K562 (cell line): ENCODE data around the gene TSHZ1. TPM values are rescaled to one million over a fixed set of nuclear protein-coding genes. Genes with fewer than 3 reads are reported as not detected.

Experiments
- ATAC-seq: fragments of 200-7000 bp; cut with Tn5 transposase; 3 replicates; pipeline ENCODE4 v1.9.1; 2020; ENCODE audit warnings: moderate library complexity
- BruUV-seq: library from RNA; stranded (reverse); fragments of 400-500 nt; replicated peaks from 2 replicates; lab custom pipeline; 2021; lab: Mats Ljungman, UMichigan
- CTCF ChIA-PET: fragments of 300-600 bp; formaldehyde crosslinking; extraction: SDS; loops from one replicate; lab custom pipeline; 2021; ENCODE audit warnings: low intra/inter-chr PET ratio; lab: Yijun Ruan, JAX
- POLR2A ChIA-PET: fragments of 300-600, 350-650 bp; sonication (Branson Sonifier 250); formaldehyde crosslinking; extraction: SDS; loops from one replicate; lab custom pipeline; 2021; ENCODE audit warnings: antibody characterized with exemption, inconsistent platforms; lab: Yijun Ruan, JAX
- DNase-seq, 4 experiments: peaks; one replicate each; pipeline versions ENCODE4 v3.0.0 to v3.0.0-alpha.2; 2011 to 2018; ENCODE audit warnings: low spot score in 3 of 4, mixed read lengths in 3 of 4; ENCODE audit errors: extremely low read depth in 1 of 4
- FAIRE-seq: peaks from 2 replicates; lab custom pipeline; 2011; peaks lifted over from hg19 to GRCh38; lab: Jason Lieb, UNC
- H2AFZ ChIP-seq: 2 replicates; pipeline ENCODE4 v1.6.0; 2011; ENCODE audit warnings: low read depth, low read length, control low read depth, inconsistent platforms
- H3K27ac ChIP-seq: fragments of 200-600 bp; 3 replicates; pipeline ENCODE4 v1.8.0; 2011; ENCODE audit warnings: low read depth, mild to moderate bottlenecking, control low read depth, inconsistent platforms, low read length, moderate library complexity, mixed read lengths; ENCODE audit errors: extremely low read depth
- H3K27me3 ChIP-seq, 2 experiments: fragments of 300-600 bp in 1 of 2; 2 replicates in 1 of 2; 3 replicates in 1 of 2; pipeline versions ENCODE4 v1.6.0 to v1.8.0; 2011; ENCODE audit warnings: inconsistent platforms in 2 of 2, low read length in 2 of 2, mild to moderate bottlenecking in 1 of 2, mixed read lengths in 1 of 2, moderate library complexity in 1 of 2; ENCODE audit not compliant: control insufficient read depth in 2 of 2, insufficient read depth in 2 of 2
- H3K36me3 ChIP-seq: fragments of 300-600 bp; 3 replicates; pipeline ENCODE4 v1.8.0; 2011; ENCODE audit warnings: mild to moderate bottlenecking, low read length, inconsistent platforms; ENCODE audit not compliant: control insufficient read depth, insufficient read depth
- H3K4me1 ChIP-seq, 2 experiments: fragments of 200-600 bp in 1 of 2; replicated peaks in 1 of 2; 2 replicates in 1 of 2; 3 replicates in 1 of 2; pipeline versions ENCODE4 v1.5.1 to v1.8.0; 2011; ENCODE audit warnings: inconsistent platforms in 2 of 2, low read length in 2 of 2, mild to moderate bottlenecking in 1 of 2, mixed read lengths in 1 of 2, moderate library complexity in 1 of 2; ENCODE audit not compliant: control insufficient read depth in 2 of 2, insufficient read depth in 2 of 2
- H3K4me2 ChIP-seq: 2 replicates; pipeline ENCODE4 v1.6.1; 2011; ENCODE audit warnings: low read length, control low read depth, inconsistent platforms, mixed read lengths; ENCODE audit not compliant: insufficient read depth
- H3K4me3 ChIP-seq: fragments of 200-600 bp; sonication (generic), shearing (Covaris generic); 2 replicates; pipeline ENCODE4 v1.5.1; 2016; ENCODE audit warnings: control low read depth, inconsistent platforms
- H3K79me2 ChIP-seq: fragments of 200-600 bp; 3 replicates; pipeline ENCODE4 v1.8.0; 2011; ENCODE audit warnings: low read length, inconsistent platforms; ENCODE audit not compliant: control insufficient read depth, insufficient read depth
- H3K9ac ChIP-seq, 2 experiments: 2 replicates each; pipeline versions ENCODE4 v1.6.0 to v1.6.1; 2011; ENCODE audit warnings: low read depth in 2 of 2, low read length in 2 of 2, control low read depth in 1 of 2, inconsistent platforms in 1 of 2, mild to moderate bottlenecking in 1 of 2, mixed read lengths in 1 of 2; ENCODE audit not compliant: insufficient read depth in 1 of 2
- H3K9me1 ChIP-seq: one replicate; pipeline ENCODE4 v1.6.0; 2011; ENCODE audit warnings: inconsistent platforms, mild to moderate bottlenecking, low read length, moderate library complexity; ENCODE audit not compliant: control insufficient read depth, insufficient read depth
- H3K9me3 ChIP-seq: replicated peaks from 2 replicates; pipeline ENCODE4 v1.5.1; 2011; ENCODE audit warnings: low read depth, low read length, inconsistent platforms; ENCODE audit not compliant: control insufficient read depth, insufficient read depth
- H4K20me1 ChIP-seq: replicated peaks from 2 replicates; pipeline ENCODE4 v1.6.1; 2011; ENCODE audit warnings: low read length, inconsistent platforms, mixed read lengths; ENCODE audit not compliant: control insufficient read depth, insufficient read depth
- EWSR1 ChIP-seq: fragments of 450-650 bp; IDR thresholded peaks from 2 replicates; pipeline ENCODE4 v1.6.1; 2018; ENCODE audit warnings: borderline replicate concordance, mild to moderate bottlenecking, low read depth, moderate library complexity; ENCODE audit not compliant: partially characterized antibody
- TCF3 ChIP-seq: sonication (generic); formaldehyde crosslinking; IDR thresholded peaks from 2 replicates; pipeline ENCODE4 v1.4.0; 2020; ENCODE audit warnings: mild to moderate bottlenecking, missing genetic modification reagents
- ZBTB1 ChIP-seq: sonication (generic); formaldehyde crosslinking; IDR thresholded peaks from 2 replicates; pipeline ENCODE4 v1.8.1; 2023; ENCODE audit warnings: missing genetic modification reagents, low read depth, mild to moderate bottlenecking, borderline replicate concordance
- ZC3H11A ChIP-seq: IDR thresholded peaks from 2 replicates; pipeline ENCODE4 v1.6.1; 2012; ENCODE audit warnings: low read depth, low read length, improper control_type of control experiment
- WGBS: fragments of 100-300 bp; shearing (Covaris generic); methylation state at CpG from one replicate; pipeline ENCODE4 v1.1.6; 2016; ENCODE audit warnings: low coverage, mixed read lengths; ENCODE audit not compliant: insufficient coverage; ENCODE audit errors: missing lambda C conversion rate; 5-methylcytosine and 5-hydroxymethylcytosine counted together
- in situ Hi-C: fragments of 300-500 bp; cut with MboI; formaldehyde crosslinking; loops from 4 replicates; pipeline ENCODE4 v1.15.0; 2018; ENCODE audit warnings: inconsistent platforms, mixed read lengths
- intact Hi-C: fragments of 100-400 bp; cut with micrococcal nuclease; formaldehyde crosslinking; loops from 2 replicates; pipeline ENCODE4 v1.14.2; 2022
- polyA plus RNA-seq, 8 experiments: library from polyadenylated mRNA; depleted of rRNA in 4 of 8; stranded (reverse) in 5 of 8; unstranded in 3 of 8; fragments of >200 nt; fragmentation: Nextera tagmentation in 2 of 8; fragmentation: Illumina TruSeq in 1 of 8; extraction: Ambion mirVana in 2 of 8; extraction: Trizol in 1 of 8; gene quantifications; 2 replicates each; pipeline versions ENCODE4 v1.2.1 to v1.2.3, GENCODE V29; 2011 to 2014; ENCODE audit warnings: inconsistent platforms in 1 of 8, missing spikeins in 1 of 8
- total RNA-seq, 7 experiments: library from RNA; depleted of rRNA in 6 of 7; stranded (reverse); fragments of >200 nt in 6 of 7; fragmentation: Illumina TruSeq in 2 of 7; extraction: Trizol in 2 of 7; gene quantifications; 2 replicates each; pipeline versions ENCODE4 v1.2.1 to v1.2.3, GENCODE V29; 2011 to 2021; ENCODE audit warnings: low replicate concordance in 1 of 7
- TF ChIP-seq, protein P1 (sequence below): fragments of 250-450 bp; sonication (Bioruptor Pico); IDR thresholded peaks from 2 replicates; pipeline ENCODE4 v1.8.0; 2021; ENCODE audit warnings: mild to moderate bottlenecking, moderate library complexity
- TF ChIP-seq, protein P2 (sequence below), 3 experiments: fragments of 200-800 bp in 1 of 3; sonication (Bioruptor generic) in 1 of 3; sonication (generic) in 1 of 3; formaldehyde crosslinking in 1 of 3; IDR thresholded peaks; 2 replicates each; pipeline versions ENCODE4 v1.6.1 to v1.8.0; 2016 to 2022; ENCODE audit warnings: mild to moderate bottlenecking in 2 of 3, missing compliant biosample characterization in 2 of 3, missing genetic modification characterization in 2 of 3, missing genetic modification reagents in 1 of 3
- TF ChIP-seq, protein P3 (sequence below): fragments of 200-800 bp; sonication (Bioruptor generic); IDR thresholded peaks from 2 replicates; pipeline ENCODE4 v1.6.1; 2016; ENCODE audit warnings: missing genetic modification characterization, missing compliant biosample characterization
- TF ChIP-seq, protein P4 (sequence below): fragments of 450-650 bp; formaldehyde crosslinking; IDR thresholded peaks from 2 replicates; pipeline ENCODE4 v1.4.0; 2022; ENCODE audit warnings: mild to moderate bottlenecking, moderate library complexity
- TF ChIP-seq, protein P5 (sequence below): fragments of 450-650 bp; IDR thresholded peaks from 2 replicates; pipeline ENCODE4 v1.7.0; 2016; ENCODE audit warnings: borderline replicate concordance

The TSHZ1 gene
- total and polyA plus RNA-seq, 9 of the 15 experiments (the other 6 are each of a cell fraction or from before 2014, with no cell fraction given): 1.1 to 7.2 (median 2.7) TPM

DNA sequence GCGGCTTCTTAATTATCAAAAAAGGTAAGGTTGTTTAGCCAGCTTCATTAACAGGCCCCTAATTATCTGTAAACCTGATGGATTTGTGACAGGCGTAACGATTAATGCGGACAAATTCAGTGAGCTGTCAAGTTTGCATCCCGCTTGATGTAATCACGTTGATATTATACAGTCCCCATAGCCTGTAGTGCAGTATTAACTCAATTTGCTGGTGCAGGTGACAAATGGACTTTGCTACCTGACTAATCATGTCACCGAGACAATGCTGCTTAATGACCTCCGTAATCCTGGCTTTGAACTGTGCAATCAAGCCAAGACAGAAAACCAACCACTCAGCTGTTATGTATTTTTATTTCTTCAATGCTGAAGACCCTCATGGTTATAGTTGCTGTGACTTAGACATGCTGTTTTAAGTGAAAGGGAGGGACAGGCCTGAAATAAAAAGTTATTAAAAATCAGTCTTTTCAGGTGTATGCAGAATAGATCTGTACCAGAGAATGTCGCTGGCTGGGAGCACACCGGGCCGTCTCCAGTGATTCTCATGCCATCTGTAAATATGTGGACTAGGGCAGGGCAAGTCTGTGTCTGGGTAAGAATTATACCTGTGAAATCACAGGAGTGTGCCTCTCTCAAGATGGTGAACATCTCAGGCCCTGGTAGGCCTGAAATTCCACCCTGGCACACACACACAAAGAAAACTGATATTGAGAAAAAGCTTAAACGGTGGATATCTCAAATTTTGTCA lies 4.3 kb downstream of the TSHZ1 start:
- Histone ChIP-seq H3K9me1 (no peaks in the 10 kb centered on the region), H4K20me1 (no peaks in the 10 kb centered on the region), H3K4me1 (peaks cover 15 to 17% of the 10 kb centered on the region in 2 experiments; a peak in 4 of 5 replicates), H3K36me3 (no peaks in the 10 kb centered on the region), H3K4me3 (no peak overlapping the region), H3K79me2 (peaks cover 14% of the 10 kb centered on the region; the same call in 2 of the 3 replicates), H2AFZ (no peak overlapping the region), H3K27ac (no peak overlapping the region), H3K4me2 (no peak overlapping the region), H3K27me3 (no peaks in the 10 kb centered on the region), H3K9ac (no peak overlapping the region), H3K9me3 (no peaks in the 10 kb centered on the region)
- no TSS peak for BruUV-seq
- DNase-seq (no peak), FAIRE-seq (no peak), ATAC-seq (no peak)
- in situ Hi-C loops (no loop called here), intact Hi-C loops (no loop called here)
- ChIA-PET CTCF (no interaction called here), POLR2A (no interaction called here)
- 83% methylated on average over 12 of the region's 12 CpGs for WGBS
- TF ChIP-seq, protein P1, sequence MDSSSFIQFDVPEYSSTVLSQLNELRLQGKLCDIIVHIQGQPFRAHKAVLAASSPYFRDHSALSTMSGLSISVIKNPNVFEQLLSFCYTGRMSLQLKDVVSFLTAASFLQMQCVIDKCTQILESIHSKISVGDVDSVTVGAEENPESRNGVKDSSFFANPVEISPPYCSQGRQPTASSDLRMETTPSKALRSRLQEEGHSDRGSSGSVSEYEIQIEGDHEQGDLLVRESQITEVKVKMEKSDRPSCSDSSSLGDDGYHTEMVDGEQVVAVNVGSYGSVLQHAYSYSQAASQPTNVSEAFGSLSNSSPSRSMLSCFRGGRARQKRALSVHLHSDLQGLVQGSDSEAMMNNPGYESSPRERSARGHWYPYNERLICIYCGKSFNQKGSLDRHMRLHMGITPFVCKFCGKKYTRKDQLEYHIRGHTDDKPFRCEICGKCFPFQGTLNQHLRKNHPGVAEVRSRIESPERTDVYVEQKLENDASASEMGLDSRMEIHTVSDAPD (CRISPR knock-in tag): no peak
- TF ChIP-seq, protein P2, sequence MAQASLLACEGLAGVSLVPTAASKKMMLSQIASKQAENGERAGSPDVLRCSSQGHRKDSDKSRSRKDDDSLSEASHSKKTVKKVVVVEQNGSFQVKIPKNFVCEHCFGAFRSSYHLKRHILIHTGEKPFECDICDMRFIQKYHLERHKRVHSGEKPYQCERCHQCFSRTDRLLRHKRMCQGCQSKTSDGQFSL (CRISPR knock-in tag; IDR thresholded peaks at IDR 0.05): no peak
- TF ChIP-seq, protein P2 (tag; IDR thresholded peaks at IDR 0.05): no peak
- TF ChIP-seq, protein P3, sequence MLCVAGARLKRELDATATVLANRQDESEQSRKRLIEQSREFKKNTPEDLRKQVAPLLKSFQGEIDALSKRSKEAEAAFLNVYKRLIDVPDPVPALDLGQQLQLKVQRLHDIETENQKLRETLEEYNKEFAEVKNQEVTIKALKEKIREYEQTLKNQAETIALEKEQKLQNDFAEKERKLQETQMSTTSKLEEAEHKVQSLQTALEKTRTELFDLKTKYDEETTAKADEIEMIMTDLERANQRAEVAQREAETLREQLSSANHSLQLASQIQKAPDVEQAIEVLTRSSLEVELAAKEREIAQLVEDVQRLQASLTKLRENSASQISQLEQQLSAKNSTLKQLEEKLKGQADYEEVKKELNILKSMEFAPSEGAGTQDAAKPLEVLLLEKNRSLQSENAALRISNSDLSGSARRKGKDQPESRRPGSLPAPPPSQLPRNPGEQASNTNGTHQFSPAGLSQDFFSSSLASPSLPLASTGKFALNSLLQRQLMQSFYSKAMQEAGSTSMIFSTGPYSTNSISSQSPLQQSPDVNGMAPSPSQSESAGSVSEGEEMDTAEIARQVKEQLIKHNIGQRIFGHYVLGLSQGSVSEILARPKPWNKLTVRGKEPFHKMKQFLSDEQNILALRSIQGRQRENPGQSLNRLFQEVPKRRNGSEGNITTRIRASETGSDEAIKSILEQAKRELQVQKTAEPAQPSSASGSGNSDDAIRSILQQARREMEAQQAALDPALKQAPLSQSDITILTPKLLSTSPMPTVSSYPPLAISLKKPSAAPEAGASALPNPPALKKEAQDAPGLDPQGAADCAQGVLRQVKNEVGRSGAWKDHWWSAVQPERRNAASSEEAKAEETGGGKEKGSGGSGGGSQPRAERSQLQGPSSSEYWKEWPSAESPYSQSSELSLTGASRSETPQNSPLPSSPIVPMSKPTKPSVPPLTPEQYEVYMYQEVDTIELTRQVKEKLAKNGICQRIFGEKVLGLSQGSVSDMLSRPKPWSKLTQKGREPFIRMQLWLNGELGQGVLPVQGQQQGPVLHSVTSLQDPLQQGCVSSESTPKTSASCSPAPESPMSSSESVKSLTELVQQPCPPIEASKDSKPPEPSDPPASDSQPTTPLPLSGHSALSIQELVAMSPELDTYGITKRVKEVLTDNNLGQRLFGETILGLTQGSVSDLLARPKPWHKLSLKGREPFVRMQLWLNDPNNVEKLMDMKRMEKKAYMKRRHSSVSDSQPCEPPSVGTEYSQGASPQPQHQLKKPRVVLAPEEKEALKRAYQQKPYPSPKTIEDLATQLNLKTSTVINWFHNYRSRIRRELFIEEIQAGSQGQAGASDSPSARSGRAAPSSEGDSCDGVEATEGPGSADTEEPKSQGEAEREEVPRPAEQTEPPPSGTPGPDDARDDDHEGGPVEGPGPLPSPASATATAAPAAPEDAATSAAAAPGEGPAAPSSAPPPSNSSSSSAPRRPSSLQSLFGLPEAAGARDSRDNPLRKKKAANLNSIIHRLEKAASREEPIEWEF (CRISPR knock-in tag): no peak
- TF ChIP-seq EWSR1 (no peak), TCF3 (no peak), ZC3H11A (no peak), ZBTB1 (CRISPR knock-in tag) (no peak)
- TF ChIP-seq, protein P4, sequence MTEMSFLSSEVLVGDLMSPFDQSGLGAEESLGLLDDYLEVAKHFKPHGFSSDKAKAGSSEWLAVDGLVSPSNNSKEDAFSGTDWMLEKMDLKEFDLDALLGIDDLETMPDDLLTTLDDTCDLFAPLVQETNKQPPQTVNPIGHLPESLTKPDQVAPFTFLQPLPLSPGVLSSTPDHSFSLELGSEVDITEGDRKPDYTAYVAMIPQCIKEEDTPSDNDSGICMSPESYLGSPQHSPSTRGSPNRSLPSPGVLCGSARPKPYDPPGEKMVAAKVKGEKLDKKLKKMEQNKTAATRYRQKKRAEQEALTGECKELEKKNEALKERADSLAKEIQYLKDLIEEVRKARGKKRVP: no peak
- TF ChIP-seq, protein P5, sequence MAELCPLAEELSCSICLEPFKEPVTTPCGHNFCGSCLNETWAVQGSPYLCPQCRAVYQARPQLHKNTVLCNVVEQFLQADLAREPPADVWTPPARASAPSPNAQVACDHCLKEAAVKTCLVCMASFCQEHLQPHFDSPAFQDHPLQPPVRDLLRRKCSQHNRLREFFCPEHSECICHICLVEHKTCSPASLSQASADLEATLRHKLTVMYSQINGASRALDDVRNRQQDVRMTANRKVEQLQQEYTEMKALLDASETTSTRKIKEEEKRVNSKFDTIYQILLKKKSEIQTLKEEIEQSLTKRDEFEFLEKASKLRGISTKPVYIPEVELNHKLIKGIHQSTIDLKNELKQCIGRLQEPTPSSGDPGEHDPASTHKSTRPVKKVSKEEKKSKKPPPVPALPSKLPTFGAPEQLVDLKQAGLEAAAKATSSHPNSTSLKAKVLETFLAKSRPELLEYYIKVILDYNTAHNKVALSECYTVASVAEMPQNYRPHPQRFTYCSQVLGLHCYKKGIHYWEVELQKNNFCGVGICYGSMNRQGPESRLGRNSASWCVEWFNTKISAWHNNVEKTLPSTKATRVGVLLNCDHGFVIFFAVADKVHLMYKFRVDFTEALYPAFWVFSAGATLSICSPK: no peak
